Subcutaneous abdominal adipose tissue (tissue), 5 donors: ENCODE data around the gene OR1F1.
A peak's percentile ranks its signal among the peaks of the same experiment; 100 is the strongest.
"Not testable (repeated sequence)": the region's sequence is repeated elsewhere in the genome, so short reads cannot be mapped to it uniquely, and the experiment has no call there.

Source experiments
- H3K27ac ChIP-seq: one replicate; pipeline ENCODE4 v1.7.0; 2013; ENCODE audit warnings: low read depth, mild to moderate bottlenecking, inconsistent platforms, low read length, moderate library complexity
- H3K27me3 ChIP-seq, 5 donors: one replicate each; pipeline ENCODE4 v1.7.0; 2013; ENCODE audit warnings: low read length in 5 of 5, inconsistent platforms in 1 of 5; ENCODE audit not compliant: control insufficient read depth in 5 of 5, insufficient read depth in 4 of 5
- H3K36me3 ChIP-seq, 5 donors: one replicate each; pipeline ENCODE4 v1.7.0; 2013; ENCODE audit warnings: low read length in 5 of 5; ENCODE audit not compliant: control insufficient read depth in 5 of 5, insufficient read depth in 5 of 5
- H3K4me1 ChIP-seq, 5 donors: one replicate each; pipeline ENCODE4 v1.7.0; 2013; ENCODE audit warnings: low read length in 5 of 5, mild to moderate bottlenecking in 3 of 5, moderate library complexity in 1 of 5; ENCODE audit not compliant: control insufficient read depth in 5 of 5, insufficient read depth in 5 of 5
- H3K4me3 ChIP-seq, 5 donors: one replicate each; pipeline ENCODE4 v1.7.0; 2013; ENCODE audit warnings: low read length in 5 of 5, low read depth in 1 of 5
- H3K9ac ChIP-seq, 5 donors: one replicate each; pipeline ENCODE4 v1.7.0; 2013; ENCODE audit warnings: low read length in 5 of 5, mild to moderate bottlenecking in 4 of 5, moderate library complexity in 3 of 5
- H3K9me3 ChIP-seq, 5 donors: one replicate each; pipeline ENCODE4 v1.7.0; 2013; ENCODE audit warnings: low read length in 5 of 5; ENCODE audit not compliant: control insufficient read depth in 5 of 5
- donor health status: healthy.
- donor health status: healthy.
- donor health status: healthy.
- donor health status: healthy.
- donor health status: healthy.

OR1F1 gene

DNA sequence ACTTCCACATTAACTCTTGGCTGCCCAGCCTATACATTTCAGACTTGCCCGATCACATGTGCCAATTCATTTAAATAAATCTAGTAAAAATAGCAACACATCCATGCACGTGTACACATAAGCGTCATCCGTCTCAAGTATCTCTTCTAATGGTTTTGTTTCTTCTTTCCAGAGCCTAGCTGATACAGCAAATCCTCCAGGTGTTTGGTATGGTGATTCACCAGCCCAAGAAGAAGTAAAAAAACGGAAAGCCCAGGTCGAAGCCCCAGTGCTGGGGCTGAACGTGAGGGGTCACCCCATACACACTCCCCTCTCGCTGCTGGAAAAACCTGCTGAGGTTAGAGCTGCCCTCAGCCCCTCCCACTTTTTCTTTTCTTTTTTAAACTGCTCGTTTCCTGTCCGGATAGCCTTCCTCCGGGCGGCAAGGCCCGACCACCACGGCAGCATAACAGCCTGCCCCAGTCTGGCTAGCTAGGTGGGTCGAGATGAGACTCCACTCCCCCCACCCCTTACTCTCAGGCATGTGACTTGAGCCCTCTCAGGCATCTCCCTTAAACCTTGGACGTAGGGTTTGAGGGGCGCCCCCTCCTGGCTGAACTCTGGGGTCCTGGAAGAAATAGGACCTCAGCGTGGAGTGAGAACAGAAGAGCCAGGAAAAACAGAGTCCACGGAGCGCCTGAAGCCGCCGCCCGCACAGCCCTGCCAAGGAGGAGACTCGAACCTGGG, 13.9 kb upstream of the OR1F1 start:
- no peaks in the 10 kb centered on the region for H3K36me3 ChIP-seq
- peaks cover 50 to 84% (median 67%) of the 10 kb centered on the region in 5 donors for H3K27me3 ChIP-seq
- H3K9me3 ChIP-seq = no peaks in the 10 kb centered on the region
- H3K9ac ChIP-seq = no peak overlapping the region
- H3K4me1 ChIP-seq = peaks cover 0 to 27% (median 17%) of the 10 kb centered on the region in 5 donors
- H3K27ac ChIP-seq = no peak overlapping the region
- H3K4me3 ChIP-seq = no peak overlapping the region

DNA sequence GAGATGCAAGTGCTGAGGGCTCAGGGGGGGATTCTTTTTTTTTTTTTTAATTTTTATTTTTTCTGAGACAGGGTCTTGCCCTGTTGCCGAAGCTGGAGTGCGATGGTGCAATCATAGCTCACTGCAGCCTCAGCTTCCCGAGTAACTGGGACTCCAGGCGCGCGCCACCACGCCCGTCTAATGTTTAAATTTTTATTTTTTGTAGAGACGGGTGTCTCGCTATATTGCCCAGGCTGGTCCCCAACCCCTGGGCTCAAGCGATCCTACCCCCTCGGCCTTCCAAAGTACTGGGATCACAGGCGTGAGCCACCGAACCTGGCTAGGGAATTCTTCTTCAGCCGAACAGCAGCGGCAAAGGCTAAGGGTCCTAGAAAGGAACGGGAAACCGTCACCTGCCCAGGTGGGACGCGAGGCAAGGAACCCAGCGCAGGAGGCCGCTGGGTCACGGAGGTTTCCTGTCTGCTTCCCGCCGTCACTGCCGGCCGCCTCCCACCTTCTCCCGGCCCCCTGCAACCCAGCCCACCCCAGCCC, 13.3 kb upstream of the OR1F1 start:
- H3K4me3 ChIP-seq = no peak overlapping the region
- no peak overlapping the region for H3K27ac ChIP-seq
- no peaks in the 10 kb centered on the region for H3K9me3 ChIP-seq
- H3K27me3 ChIP-seq = peaks cover 53 to 84% (median 68%) of the 10 kb centered on the region in 5 donors
- peaks cover 0 to 27% (median 17%) of the 10 kb centered on the region in 5 donors for H3K4me1 ChIP-seq
- H3K36me3 ChIP-seq = no peaks in the 10 kb centered on the region
- H3K9ac ChIP-seq = no peak overlapping the region

DNA sequence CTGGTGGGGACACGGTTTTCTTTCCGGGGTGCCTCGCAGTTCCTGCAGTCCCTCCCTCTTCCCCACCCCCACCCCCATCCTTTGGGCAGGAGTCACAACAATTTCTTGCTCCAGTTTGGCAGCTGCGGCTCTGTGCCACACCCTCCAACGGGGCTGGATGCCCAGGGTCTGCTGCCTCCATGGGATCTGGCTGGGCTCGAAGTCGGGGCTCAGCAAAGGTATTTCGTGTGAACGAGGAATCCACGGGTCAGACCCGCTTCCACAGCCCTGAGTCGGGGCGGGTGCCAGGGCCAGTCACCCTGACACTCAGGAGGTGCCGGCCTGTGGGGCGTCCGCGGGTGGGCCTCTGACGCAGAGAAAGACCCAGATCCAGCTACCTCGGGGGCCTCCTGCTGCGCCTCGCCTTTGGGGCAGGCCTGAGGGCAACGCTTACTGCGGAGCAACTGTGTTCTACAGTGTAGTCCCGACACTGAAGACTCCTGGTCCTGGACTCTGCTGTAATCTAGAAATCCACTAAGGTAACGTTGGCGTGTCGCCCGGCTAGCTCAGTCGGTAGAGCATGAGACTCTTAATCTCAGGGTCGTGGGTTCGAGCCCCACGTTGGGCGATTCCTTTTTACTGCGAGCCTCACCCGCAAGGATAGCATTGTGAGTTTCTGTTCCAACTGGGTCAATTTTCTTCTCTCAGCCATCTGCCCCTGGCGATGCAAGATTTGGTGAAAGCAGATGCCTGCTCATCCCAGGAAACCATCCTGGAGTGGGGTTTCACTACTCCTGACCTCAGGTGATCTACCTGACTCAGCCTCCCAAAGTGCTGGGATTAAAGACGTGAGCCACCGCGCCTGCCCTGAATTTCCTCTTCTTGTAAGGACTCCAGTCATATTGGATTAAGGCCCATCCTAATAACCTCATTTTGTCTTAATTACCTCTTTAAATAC, 12.6 kb upstream of the OR1F1 start:
- Histone ChIP-seq H3K27ac (no peak overlapping the region), H3K4me3 (no peak overlapping the region), H3K9me3 (no peaks in the 10 kb centered on the region), H3K9ac (no peak overlapping the region), H3K27me3 (peaks cover 55 to 84% (median 70%) of the 10 kb centered on the region in 5 donors), H3K36me3 (no peaks in the 10 kb centered on the region), H3K4me1 (peaks cover 0 to 24% (median 14%) of the 10 kb centered on the region in 5 donors)

- no peak overlapping the region for H3K27ac ChIP-seq
- peaks cover 0 to 17% (median 14%) of the 10 kb centered on the region in 5 donors for H3K4me1 ChIP-seq
- no peak overlapping the region for H3K9ac ChIP-seq
- H3K36me3 ChIP-seq = no peaks in the 10 kb centered on the region
- no peaks in the 10 kb centered on the region for H3K9me3 ChIP-seq
- H3K4me3 ChIP-seq = no peak overlapping the region
- peaks cover 53 to 86% (median 70%) of the 10 kb centered on the region in 5 donors for H3K27me3 ChIP-seq
Measured at GRCh38 chr16:3179651-3180050, 8.4 kb upstream of the OR1F1 start.

- Histone ChIP-seq H3K27me3 (peaks cover 49 to 83% (median 63%) of the 10 kb centered on the region in 5 donors), H3K4me3 (no peak overlapping the region), H3K9me3 (no peaks in the 10 kb centered on the region), H3K27ac (no peak overlapping the region), H3K36me3 (no peaks in the 10 kb centered on the region), H3K9ac (no peak overlapping the region), H3K4me1 (peaks cover 0 to 17% (median 14%) of the 10 kb centered on the region in 5 donors)
Measured at GRCh38 chr16:3180445-3180878, 7.5 kb upstream of the OR1F1 start.

DNA sequence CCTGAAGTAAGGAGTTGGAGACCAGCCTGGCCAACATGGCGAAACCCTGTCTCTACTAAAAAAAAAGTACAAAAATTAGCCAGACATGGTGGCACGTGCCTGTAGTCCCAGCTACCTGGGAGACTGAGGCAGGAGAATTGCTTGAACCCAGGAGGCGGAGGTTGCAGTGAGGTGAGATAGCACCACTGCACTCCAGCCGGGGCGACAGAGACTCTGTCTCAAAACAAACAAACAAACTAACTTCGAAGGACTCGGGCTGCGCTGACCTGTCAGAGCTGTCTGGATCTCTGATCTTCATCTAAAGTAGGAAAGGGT, 5.8 kb upstream of the OR1F1 start:
- H3K9ac ChIP-seq, H3K4me3 ChIP-seq, H3K9me3 ChIP-seq, H3K27ac ChIP-seq, H3K36me3 ChIP-seq: not testable (repeated sequence)
- peaks cover 0 to 17% (median 14%) of the 10 kb centered on the region in 5 donors for H3K4me1 ChIP-seq
- H3K27me3 ChIP-seq = peaks cover 50 to 79% (median 59%) of the 10 kb centered on the region in 5 donors

DNA sequence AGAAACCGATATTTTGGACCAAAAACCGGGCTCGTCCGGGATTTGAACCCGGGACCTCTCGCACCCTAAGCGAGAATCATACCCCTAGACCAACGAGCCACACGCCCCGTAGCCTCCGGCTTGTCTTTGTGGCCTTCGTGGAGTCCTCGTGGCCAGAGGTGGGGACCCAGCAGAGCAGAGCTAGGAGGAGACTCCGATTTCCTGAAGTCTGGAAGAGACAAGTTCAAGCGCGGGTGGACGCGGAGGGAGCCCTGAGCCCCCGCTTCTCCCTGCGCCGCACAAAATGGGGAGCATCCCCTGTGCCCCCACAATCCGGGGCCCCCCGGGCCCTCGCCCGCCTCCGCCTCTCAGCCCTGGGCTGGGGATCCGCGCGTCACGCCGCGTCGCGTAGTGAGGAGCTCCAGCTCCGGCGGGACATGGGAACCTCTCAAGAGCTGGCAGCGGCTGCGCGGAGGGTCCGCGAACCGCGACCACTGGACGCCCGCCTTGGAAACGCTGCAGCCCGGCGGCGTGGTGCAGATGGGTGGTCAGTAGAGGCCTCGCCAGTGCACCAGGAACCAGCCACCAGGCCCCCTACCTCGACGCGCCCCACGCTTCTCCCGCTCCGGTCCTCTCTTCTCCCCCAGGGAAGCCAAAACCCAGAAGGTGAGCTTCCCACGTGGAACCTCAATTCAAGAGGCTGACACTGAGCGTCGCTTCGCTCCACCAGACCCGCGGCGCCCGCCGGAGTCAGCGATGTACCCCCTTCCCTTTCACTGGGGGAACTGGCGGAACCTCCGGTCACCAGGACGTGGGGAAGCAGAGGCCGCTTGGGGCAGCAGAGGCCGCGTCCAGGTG, 5.2 kb upstream of the OR1F1 start:
- no peak overlapping the region for H3K9ac ChIP-seq
- no peak overlapping the region for H3K27ac ChIP-seq
- no peaks in the 10 kb centered on the region for H3K36me3 ChIP-seq
- H3K4me3 ChIP-seq = peak overlapping the region in 4 of 5 donors; percentile 39 to 59 (median 47)
- H3K4me1 ChIP-seq = peaks cover 0 to 17% (median 14%) of the 10 kb centered on the region in 5 donors
- peaks cover 51 to 80% (median 59%) of the 10 kb centered on the region in 5 donors for H3K27me3 ChIP-seq
- H3K9me3 ChIP-seq = no peaks in the 10 kb centered on the region

DNA sequence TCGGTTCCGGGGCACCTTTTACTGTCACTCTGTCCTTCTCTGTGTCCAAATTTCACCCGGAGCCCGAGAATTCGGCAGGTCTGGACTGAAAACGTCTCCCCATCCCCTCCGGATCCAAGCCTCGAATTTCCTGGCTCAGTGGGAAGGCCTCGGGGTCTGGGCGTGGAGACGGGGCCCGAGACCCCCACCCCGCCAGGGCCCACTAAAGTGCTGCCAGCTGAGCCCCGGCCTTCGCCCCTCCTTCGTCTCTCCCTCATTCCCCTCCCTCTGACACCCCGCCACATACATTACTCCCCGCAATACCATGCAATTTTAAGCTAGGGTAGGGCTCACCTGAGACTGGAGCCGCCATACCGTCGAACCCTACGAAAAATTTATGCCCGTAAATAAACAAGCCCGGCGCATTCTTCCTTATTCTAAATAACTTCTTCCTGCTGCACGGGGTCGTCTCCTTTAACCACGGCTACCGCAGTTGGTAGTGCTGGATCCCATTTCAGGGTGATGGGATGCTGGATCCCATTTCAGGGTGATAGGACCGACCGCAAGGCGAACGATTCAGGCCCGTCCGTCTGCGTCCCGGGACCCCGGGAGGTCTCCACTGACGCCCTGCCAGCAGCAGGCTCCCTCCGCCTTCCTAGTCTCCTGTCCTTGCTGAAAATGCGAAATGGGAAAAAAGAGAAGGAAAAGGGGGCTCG, 4.4 kb upstream of the OR1F1 start:
- Histone ChIP-seq H3K4me3 (peak overlapping the region in 4 of 5 donors; percentile 39 to 59 (median 47)), H3K27me3 (peaks cover 53 to 84% (median 63%) of the 10 kb centered on the region in 5 donors), H3K36me3 (no peaks in the 10 kb centered on the region), H3K9ac (no peak overlapping the region), H3K4me1 (peaks cover 0 to 24% (median 20%) of the 10 kb centered on the region in 5 donors), H3K27ac (no peak overlapping the region), H3K9me3 (no peaks in the 10 kb centered on the region)
